Loucy (cell line): ENCODE results near the gene MYO7B.

Experiments
- H2AFZ ChIP-seq: fragments of 200-600 bp; sonication (generic); 2 replicates; pipeline ENCODE4 v1.6.0; 2016; ENCODE audit warnings: antibody characterized with exemption, mild to moderate bottlenecking, low read length, moderate library complexity
- H3F3A ChIP-seq: fragments of 200-600 bp; 2 replicates; pipeline ENCODE4 v1.6.0; 2016; ENCODE audit warnings: antibody characterized with exemption, low read depth, mild to moderate bottlenecking
- H3K27me3 ChIP-seq: fragments of 200-600 bp; sonication (generic); 2 replicates; pipeline ENCODE4 v1.6.1; 2014; ENCODE audit warnings: low read length, mild to moderate bottlenecking; ENCODE audit not compliant: insufficient read depth, poor library complexity, severe bottlenecking
- H3K36me3 ChIP-seq: fragments of 200-600 bp; sonication (generic); 2 replicates; pipeline ENCODE4 v1.6.1; 2016; ENCODE audit warnings: low read length; ENCODE audit not compliant: insufficient read depth
- H3K4me1 ChIP-seq: fragments of 200-600 bp; sonication (generic); 2 replicates; pipeline ENCODE4 v1.5.1; 2014; ENCODE audit warnings: low read length, mild to moderate bottlenecking; ENCODE audit not compliant: insufficient read depth, poor library complexity, severe bottlenecking
- H3K4me2 ChIP-seq: fragments of 200-600 bp; sonication (generic); 2 replicates; pipeline ENCODE4 v1.6.0; 2014; ENCODE audit warnings: antibody characterized with exemption, low read length, low read depth, mild to moderate bottlenecking; ENCODE audit not compliant: poor library complexity, severe bottlenecking
- H3K4me3 ChIP-seq: fragments of 200-600 bp; sonication (generic); 2 replicates; pipeline ENCODE4 v1.5.1; 2014; ENCODE audit warnings: low read length, mild to moderate bottlenecking, mixed read lengths; ENCODE audit not compliant: poor library complexity, severe bottlenecking
- H3K79me2 ChIP-seq: fragments of 200-600 bp; sonication (generic); 2 replicates; pipeline ENCODE4 v1.6.1; 2014; ENCODE audit warnings: low read length; ENCODE audit not compliant: insufficient read depth
- H3K9ac ChIP-seq: fragments of 200-600 bp; sonication (generic); 2 replicates; pipeline ENCODE4 v1.6.0; 2014; ENCODE audit warnings: mild to moderate bottlenecking, low read depth, low read length, moderate library complexity; ENCODE audit not compliant: poor library complexity, severe bottlenecking
- H3K9me2 ChIP-seq: fragments of 200-600 bp; sonication (generic); replicated peaks from 2 replicates; pipeline ENCODE4 v1.6.1; 2016; ENCODE audit warnings: low read depth, low read length, mixed read lengths
- H3K9me3 ChIP-seq: fragments of 200-600 bp; sonication (generic); 2 replicates; pipeline ENCODE4 v1.6.1; 2014; ENCODE audit warnings: mild to moderate bottlenecking, antibody characterized with exemption, low read length, low read depth; ENCODE audit not compliant: insufficient read depth
- H4K20me1 ChIP-seq: fragments of 200-600 bp; sonication (generic); 2 replicates; pipeline ENCODE4 v1.6.0; 2014; ENCODE audit warnings: antibody characterized with exemption, low read length, mild to moderate bottlenecking; ENCODE audit not compliant: insufficient read depth, poor library complexity, severe bottlenecking
- EZH2phosphoT487 ChIP-seq: fragments of 200-600 bp; IDR thresholded peaks from 2 replicates; pipeline ENCODE4 v1.6.1; 2018; ENCODE audit warnings: antibody characterized with exemption, mild to moderate bottlenecking, moderate library complexity, borderline replicate concordance
- TF ChIP-seq, protein P1 (sequence below): fragments of 200-600 bp; sonication (generic); conservative IDR thresholded peaks from 2 replicates; pipeline ENCODE4 v1.5.1; 2014; ENCODE audit warnings: mild to moderate bottlenecking, antibody characterized with exemption, low read length

Gene MYO7B

DNA sequence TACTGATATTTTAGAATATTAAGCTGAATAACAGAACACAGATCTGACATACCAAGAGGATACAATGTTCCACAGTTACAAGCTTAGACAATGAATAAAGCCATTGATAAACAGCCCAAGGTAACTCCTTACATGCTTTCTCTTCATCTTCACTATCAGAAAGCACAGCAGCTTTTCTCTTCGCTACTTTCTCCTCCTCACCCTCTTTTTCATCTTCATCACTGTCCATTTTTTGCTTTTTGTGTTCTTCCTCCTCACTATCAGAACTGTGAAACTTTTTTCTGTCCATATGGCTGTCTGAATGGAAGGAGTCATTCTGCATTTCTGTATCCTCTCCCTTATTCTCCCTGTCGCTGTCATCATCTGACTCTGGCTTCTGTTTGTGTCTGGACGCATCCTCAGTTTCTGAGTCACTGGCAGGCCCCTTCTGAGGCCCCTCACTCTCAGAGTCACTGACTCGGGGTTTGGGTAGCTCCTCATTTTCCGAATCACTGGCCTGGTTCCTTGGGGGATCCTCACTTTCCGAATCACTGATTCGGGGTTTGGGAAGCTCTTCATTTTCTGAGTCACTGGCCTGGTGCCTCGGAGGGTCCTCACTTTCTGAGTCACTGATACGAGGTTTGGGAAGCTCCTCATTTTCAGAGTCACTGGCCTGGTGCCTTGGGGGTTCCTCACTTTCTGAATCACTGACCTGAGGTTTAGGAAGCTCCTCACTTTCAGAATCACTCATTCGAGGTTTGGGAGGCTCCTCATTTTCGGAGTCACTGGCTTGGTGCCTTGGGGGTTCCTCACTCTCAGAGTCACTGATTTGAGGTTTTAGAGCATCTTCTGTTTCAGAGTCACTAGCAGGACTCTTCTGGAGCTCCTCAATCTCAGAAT is 30.7 kb upstream of the MYO7B start:
- Histone ChIP-seq H3K9me2 (no peaks in the 10 kb centered on the region), H3K9ac (no peak overlapping the region), H4K20me1 (peaks cover 38% of the 10 kb centered on the region), H3K79me2 (peaks cover 35% of the 10 kb centered on the region), H3F3A (no peaks in the 10 kb centered on the region), H3K27me3 (no peaks in the 10 kb centered on the region), H3K4me2 (no peak overlapping the region), H2AFZ (no peak overlapping the region), H3K36me3 (peaks cover 60% of the 10 kb centered on the region), H3K4me1 (peaks cover 10% of the 10 kb centered on the region), H3K4me3 (no peak overlapping the region), H3K9me3 (no peaks in the 10 kb centered on the region)
- TF ChIP-seq EZH2phosphoT487: no peak
- TF ChIP-seq, protein P1, sequence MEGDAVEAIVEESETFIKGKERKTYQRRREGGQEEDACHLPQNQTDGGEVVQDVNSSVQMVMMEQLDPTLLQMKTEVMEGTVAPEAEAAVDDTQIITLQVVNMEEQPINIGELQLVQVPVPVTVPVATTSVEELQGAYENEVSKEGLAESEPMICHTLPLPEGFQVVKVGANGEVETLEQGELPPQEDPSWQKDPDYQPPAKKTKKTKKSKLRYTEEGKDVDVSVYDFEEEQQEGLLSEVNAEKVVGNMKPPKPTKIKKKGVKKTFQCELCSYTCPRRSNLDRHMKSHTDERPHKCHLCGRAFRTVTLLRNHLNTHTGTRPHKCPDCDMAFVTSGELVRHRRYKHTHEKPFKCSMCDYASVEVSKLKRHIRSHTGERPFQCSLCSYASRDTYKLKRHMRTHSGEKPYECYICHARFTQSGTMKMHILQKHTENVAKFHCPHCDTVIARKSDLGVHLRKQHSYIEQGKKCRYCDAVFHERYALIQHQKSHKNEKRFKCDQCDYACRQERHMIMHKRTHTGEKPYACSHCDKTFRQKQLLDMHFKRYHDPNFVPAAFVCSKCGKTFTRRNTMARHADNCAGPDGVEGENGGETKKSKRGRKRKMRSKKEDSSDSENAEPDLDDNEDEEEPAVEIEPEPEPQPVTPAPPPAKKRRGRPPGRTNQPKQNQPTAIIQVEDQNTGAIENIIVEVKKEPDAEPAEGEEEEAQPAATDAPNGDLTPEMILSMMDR: no peak

DNA sequence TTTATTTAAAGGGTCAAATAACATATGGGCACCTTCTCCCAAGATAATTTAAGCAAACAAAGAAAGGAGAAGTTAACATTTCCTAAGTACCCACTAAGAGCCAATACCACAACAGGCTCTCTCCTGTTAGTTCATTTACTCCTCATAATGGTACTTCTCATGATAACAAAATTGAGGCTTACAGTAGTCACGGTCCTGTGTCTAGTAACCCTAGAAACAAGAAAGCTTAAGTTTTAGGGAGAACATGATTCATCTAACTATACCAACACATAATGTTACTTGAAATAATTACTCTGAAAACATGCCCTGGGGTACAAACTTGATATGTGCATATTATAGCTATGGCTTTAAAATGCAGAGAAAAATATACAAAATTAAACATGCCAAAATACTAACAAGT is 29.0 kb upstream of the MYO7B start:
- H3K9ac ChIP-seq: no peak overlapping the region
- no peaks in the 10 kb centered on the region for H3K9me2 ChIP-seq
- H3K4me1 ChIP-seq: peaks cover 10% of the 10 kb centered on the region
- peaks cover 44% of the 10 kb centered on the region for H3K36me3 ChIP-seq
- no peak overlapping the region for H3K4me2 ChIP-seq
- H3K27me3 ChIP-seq: no peaks in the 10 kb centered on the region
- peaks cover 52% of the 10 kb centered on the region for H3K79me2 ChIP-seq
- H3K9me3 ChIP-seq: no peaks in the 10 kb centered on the region
- no peak overlapping the region for H3K4me3 ChIP-seq
- TF ChIP-seq EZH2phosphoT487: no peak
- TF ChIP-seq, protein P1: no peak
- no peaks in the 10 kb centered on the region for H3F3A ChIP-seq
- H4K20me1 ChIP-seq: peaks cover 48% of the 10 kb centered on the region
- H2AFZ ChIP-seq: no peak overlapping the region

DNA sequence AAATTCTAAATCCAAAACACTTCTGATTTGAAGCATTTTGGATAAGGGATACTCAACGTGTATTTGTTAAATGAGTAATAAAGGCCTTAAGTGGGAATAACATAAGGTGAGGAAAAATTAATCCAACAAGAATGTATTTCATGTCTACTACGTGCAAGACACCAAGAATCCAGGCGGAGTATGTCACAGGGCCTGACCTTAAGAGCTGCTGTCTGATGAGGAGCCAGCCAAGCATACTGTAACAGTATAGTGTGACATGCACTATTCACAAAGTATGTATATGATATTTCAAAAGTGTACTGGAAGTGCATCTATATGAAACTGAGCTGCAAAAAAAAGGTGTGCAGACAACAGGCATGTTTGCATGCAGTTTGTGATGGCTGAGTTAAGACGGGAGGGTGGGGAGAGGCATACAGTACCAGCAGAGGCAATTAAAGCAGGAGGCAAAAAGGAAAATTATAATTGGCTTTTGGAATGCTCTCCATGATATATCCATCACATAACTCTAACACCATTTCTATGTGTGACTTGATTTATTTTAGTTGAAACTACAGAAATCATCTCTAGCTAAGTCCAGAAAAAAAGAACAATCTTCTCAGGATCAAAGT is 27.4 kb upstream of the MYO7B start:
- H3K79me2 ChIP-seq: peaks cover 67% of the 10 kb centered on the region
- H3K9me2 ChIP-seq: no peaks in the 10 kb centered on the region
- H4K20me1 ChIP-seq: peaks cover 61% of the 10 kb centered on the region
- H3K36me3 ChIP-seq: peaks cover 31% of the 10 kb centered on the region
- no peak overlapping the region for H3K9ac ChIP-seq
- peaks cover 20% of the 10 kb centered on the region for H3K4me1 ChIP-seq
- H2AFZ ChIP-seq: no peak overlapping the region
- H3K4me2 ChIP-seq: no peak overlapping the region
- H3K27me3 ChIP-seq: no peaks in the 10 kb centered on the region
- H3F3A ChIP-seq: no peaks in the 10 kb centered on the region
- no peak for TF ChIP-seq EZH2phosphoT487
- TF ChIP-seq, protein P1: no peak
- no peaks in the 10 kb centered on the region for H3K9me3 ChIP-seq
- no peak overlapping the region for H3K4me3 ChIP-seq
